Measurements from ENCODE around the gene DSTN. TPM values are rescaled to one million over a fixed set of nuclear protein-coding genes. Genes with fewer than 3 reads are reported as not detected.

Gene DSTN
- total RNA-seq, 4 donors from 2014 or later, result 166 to 322 (median 242) TPM

DNA sequence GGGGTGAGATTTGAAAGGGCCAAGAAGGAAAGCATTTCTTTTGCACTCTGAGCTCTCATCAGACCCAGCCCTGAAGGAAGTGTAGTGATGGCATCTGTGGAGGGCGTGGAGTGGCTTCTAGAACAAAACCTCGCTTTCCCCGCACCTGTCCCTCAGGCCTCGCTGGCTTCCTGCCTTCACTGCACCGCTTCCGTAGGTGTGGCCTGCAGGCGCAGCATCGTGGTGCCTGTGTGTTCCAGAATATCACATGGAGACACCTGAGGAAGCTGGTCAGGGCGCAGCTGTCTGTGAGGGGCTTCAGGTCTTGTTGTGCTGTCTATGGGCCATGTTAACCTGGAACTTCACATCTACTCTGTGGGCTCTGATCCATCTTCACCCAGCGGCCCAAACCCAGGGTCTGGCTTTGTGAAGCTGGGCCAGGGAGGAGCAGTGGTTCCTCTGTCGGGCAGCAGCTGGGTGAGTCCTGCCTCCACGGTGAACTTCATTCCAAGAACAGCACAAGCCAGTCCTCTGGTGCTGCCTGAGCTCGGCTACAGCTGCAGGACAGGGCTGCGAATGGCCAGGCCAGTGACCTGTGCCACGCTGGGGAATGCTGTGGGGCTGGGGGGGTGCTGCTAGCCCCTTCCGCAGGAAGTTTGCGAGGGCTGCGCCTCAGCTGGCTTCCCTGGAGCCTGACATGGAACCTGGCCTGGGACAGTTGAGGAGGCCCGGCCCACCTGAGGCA lies 40.9 kb downstream of the DSTN start:
- H3K36me3 ChIP-seq, result peaks cover 0 to 47% (median 0%) of the 10 kb centered on the region in 3 donors
- no peaks in the 10 kb centered on the region for H3K9me3 ChIP-seq
- H3K27me3 ChIP-seq, result no peaks in the 10 kb centered on the region
- DNase-seq (ENCODE audit: low spot score in 2 of 2), result peak in 1 of 2 donors; percentile 5
- peak overlapping the region in 3 of 4 donors; percentile 63 to 70 (median 68) for H3K27ac ChIP-seq
- WGBS, 2 donors, result 47 to 55% methylated on average over 15 of the region's 19 CpGs
- H3K4me3 ChIP-seq, result no peak overlapping the region
- peaks cover 0 to 59% (median 8%) of the 10 kb centered on the region in 4 donors for H3K4me1 ChIP-seq
- TF ChIP-seq POLR2A (IDR thresholded peaks at IDR 0.05) (no peak), EP300 (IDR thresholded peaks at IDR 0.05) (no peak)
- TF ChIP-seq, protein P1, sequence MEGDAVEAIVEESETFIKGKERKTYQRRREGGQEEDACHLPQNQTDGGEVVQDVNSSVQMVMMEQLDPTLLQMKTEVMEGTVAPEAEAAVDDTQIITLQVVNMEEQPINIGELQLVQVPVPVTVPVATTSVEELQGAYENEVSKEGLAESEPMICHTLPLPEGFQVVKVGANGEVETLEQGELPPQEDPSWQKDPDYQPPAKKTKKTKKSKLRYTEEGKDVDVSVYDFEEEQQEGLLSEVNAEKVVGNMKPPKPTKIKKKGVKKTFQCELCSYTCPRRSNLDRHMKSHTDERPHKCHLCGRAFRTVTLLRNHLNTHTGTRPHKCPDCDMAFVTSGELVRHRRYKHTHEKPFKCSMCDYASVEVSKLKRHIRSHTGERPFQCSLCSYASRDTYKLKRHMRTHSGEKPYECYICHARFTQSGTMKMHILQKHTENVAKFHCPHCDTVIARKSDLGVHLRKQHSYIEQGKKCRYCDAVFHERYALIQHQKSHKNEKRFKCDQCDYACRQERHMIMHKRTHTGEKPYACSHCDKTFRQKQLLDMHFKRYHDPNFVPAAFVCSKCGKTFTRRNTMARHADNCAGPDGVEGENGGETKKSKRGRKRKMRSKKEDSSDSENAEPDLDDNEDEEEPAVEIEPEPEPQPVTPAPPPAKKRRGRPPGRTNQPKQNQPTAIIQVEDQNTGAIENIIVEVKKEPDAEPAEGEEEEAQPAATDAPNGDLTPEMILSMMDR (IDR thresholded peaks at IDR 0.05), result no peak

DNA sequence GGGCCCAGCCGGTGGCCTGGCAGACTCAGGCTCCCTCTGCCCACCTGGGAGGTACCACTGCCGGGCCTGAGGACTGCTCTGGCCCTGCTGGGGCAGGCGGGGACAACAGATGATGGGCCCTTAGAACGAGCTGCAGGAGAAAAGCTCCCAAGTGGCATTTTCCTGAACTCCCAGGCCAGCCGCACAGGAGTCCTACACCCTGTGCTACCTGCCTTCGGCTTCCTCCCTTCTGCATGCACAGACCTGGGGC lies 41.3 kb downstream of the DSTN start:
- Histone ChIP-seq H3K4me1 (peaks cover 0 to 64% (median 8%) of the 10 kb centered on the region in 4 donors), H3K36me3 (peaks cover 0 to 52% (median 0%) of the 10 kb centered on the region in 3 donors), H3K9me3 (no peaks in the 10 kb centered on the region), H3K27me3 (no peaks in the 10 kb centered on the region), H3K4me3 (no peak overlapping the region), H3K27ac (peak overlapping the region in 3 of 4 donors; percentile 63 to 70 (median 68))
- TF ChIP-seq EP300 (IDR thresholded peaks at IDR 0.05), result no peak
- TF ChIP-seq, protein P1 (IDR thresholded peaks at IDR 0.05), result peak in 1 of 5 experiments; percentile 38
- 46 to 58% methylated on average over 3 to 6 of the region's 6 CpGs for WGBS, 2 donors
- DNase-seq (ENCODE audit: low spot score in 2 of 2), result no peak

DNA sequence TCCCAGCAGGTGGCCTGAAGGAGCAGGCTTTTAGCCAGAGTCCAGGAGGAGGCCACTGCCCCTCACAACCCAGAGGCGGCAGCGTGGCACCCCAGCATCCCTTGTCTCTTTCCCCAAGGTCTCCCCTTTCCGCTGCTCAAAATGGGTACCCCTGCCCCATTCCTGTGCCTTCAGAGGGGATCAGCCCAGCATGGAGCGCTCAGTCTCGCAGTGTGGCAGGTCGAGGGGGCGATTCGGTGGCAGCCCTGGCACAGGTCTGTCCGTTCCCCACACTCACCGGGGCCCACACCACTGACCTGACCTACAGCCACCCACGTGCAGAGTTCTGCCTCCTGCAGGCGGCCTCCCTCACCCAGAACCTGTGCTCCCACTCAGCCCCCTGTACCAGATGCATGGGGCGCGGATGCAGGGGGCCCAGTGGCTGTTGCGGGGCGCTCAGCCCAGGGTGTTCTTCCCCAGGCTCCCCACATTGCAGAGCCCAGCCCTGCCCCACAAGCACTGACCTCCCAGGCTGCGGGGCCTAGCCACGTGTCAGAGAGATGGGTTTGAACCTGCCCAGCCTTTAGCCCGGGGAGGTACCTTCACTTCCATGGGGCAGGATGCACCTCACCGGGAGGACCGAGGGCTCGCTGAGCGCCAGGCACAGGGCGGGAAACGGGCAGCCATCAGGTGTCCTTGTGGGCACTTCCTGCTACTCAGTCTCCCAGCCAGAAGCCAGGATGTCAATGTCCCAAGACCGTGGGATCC lies 41.8 kb downstream of the DSTN start:
- peak in 1 of 2 donors; percentile 5 for DNase-seq (ENCODE audit: low spot score in 2 of 2)
- Histone ChIP-seq H3K27ac (peak overlapping the region in 3 of 4 donors; percentile 63 to 70 (median 68)), H3K4me3 (no peak overlapping the region), H3K36me3 (peaks cover 0 to 57% (median 0%) of the 10 kb centered on the region in 3 donors), H3K4me1 (peaks cover 0 to 69% (median 8%) of the 10 kb centered on the region in 4 donors), H3K9me3 (no peaks in the 10 kb centered on the region), H3K27me3 (no peaks in the 10 kb centered on the region)
- TF ChIP-seq POLR2A (IDR thresholded peaks at IDR 0.05), result no peak
- TF ChIP-seq, protein P1 (IDR thresholded peaks at IDR 0.05), result peak in 3 of 5 experiments; percentile 30 to 35 (median 30)
- WGBS, 2 donors, result 62 to 64% methylated on average over 17 to 20 of the region's 26 CpGs

DNA sequence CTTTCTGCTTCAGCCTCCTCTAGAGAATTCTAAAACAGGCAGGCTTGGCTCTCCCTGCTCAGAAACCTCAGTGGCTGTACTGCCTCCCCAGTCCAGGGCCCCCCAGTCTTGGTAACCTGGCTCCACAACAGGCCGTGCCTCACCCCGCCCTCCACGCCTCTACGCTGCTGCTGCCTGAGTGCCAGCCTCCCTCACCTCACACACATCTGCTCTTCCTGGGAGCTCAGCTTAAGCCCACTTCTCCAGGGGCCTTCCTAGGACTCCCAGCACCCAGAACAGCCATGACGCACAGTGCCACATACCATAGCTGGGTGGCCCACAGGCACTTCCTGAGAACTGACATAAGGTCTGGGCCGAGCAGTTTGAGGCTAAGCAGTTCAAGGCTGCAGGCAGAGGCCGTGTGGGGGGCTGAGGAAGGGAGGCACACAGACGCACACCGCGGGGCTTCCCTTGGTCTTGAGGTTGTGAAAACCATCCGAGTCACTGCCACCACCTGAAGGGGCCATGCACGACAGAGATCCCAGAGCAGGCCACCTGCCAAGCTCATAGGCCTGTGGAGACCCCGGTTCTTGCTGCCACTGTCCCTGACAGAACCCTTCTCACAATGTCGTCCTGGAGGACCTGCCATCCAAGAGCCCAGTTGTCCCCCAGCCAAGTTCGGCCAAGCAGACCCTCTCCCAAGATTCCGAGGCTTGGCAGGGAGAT lies 42.6 kb downstream of the DSTN start:
- Histone ChIP-seq H3K4me1 (peaks cover 0 to 73% (median 8%) of the 10 kb centered on the region in 4 donors), H3K4me3 (no peak overlapping the region), H3K27ac (peak overlapping the region in 3 of 4 donors; percentile 63 to 70 (median 68)), H3K9me3 (no peaks in the 10 kb centered on the region), H3K27me3 (no peaks in the 10 kb centered on the region), H3K36me3 (peaks cover 0 to 62% (median 0%) of the 10 kb centered on the region in 3 donors)
- peak in 1 of 2 donors; percentile 6 for DNase-seq (ENCODE audit: low spot score in 2 of 2)
- TF ChIP-seq EP300 (IDR thresholded peaks at IDR 0.05) (no peak), POLR2A (IDR thresholded peaks at IDR 0.05) (no peak)
- TF ChIP-seq, protein P1 (IDR thresholded peaks at IDR 0.05), result no peak
- 61 to 82% methylated on average over 10 to 16 of the region's 16 CpGs for WGBS, 2 donors

Measured in tibial nerve (tissue), 4 donors.